HepG2 (cell line): ENCODE results near the gene INTS1. TPM values are rescaled to one million over a fixed set of nuclear protein-coding genes. Genes with fewer than 3 reads are reported as not detected.
A peak's percentile ranks its signal among the peaks of the same experiment; 100 is the strongest.

Source experiments
- ARNTL ChIP-seq: sonication (generic); formaldehyde crosslinking; IDR thresholded peaks from 2 replicates; pipeline ENCODE4 v1.4.0; 2020; ENCODE audit warnings: mild to moderate bottlenecking, missing genetic modification reagents
- BRD4 ChIP-seq: sonication (generic); formaldehyde crosslinking; IDR thresholded peaks from 2 replicates; pipeline ENCODE4 v1.4.0; 2020; ENCODE audit warnings: missing genetic modification reagents
- POLR2G ChIP-seq: fragments of 200-400 bp; formaldehyde crosslinking; IDR thresholded peaks from 2 replicates; pipeline ENCODE4 v1.6.1; 2018; ENCODE audit warnings: mild to moderate bottlenecking, low read depth, low read length, moderate library complexity
- SIN3A ChIP-seq: IDR thresholded peaks from 2 replicates; pipeline ENCODE4 v1.6.1; 2011; ENCODE audit warnings: low read depth, mild to moderate bottlenecking, control low read depth, low read length, borderline replicate concordance
- SMAD9 ChIP-seq: sonication (generic); formaldehyde crosslinking; IDR thresholded peaks from 2 replicates; pipeline ENCODE4 v1.5.1; 2020; ENCODE audit warnings: mild to moderate bottlenecking, missing genetic modification reagents
- TRIM22 ChIP-seq: fragments of 450-650 bp; IDR thresholded peaks from 2 replicates; pipeline ENCODE4 v1.6.1; 2017
- ZNF430 ChIP-seq: sonication (generic); formaldehyde crosslinking; IDR thresholded peaks from 2 replicates; pipeline ENCODE4 v1.9.0; 2021; ENCODE audit warnings: mild to moderate bottlenecking, missing genetic modification reagents
- ZNF44 ChIP-seq: sonication (generic); formaldehyde crosslinking; IDR thresholded peaks from 2 replicates; pipeline ENCODE4 v1.5.1; 2020; ENCODE audit warnings: mild to moderate bottlenecking, missing genetic modification reagents
- ZNF550 ChIP-seq: sonication (generic); formaldehyde crosslinking; IDR thresholded peaks from 2 replicates; pipeline ENCODE4 v1.4.0; 2020; ENCODE audit warnings: mild to moderate bottlenecking, missing genetic modification reagents, borderline replicate concordance
- ZNF577 ChIP-seq: sonication (generic); formaldehyde crosslinking; IDR thresholded peaks from 2 replicates; pipeline ENCODE4 v1.4.0; 2020; ENCODE audit warnings: mild to moderate bottlenecking, low read depth, missing genetic modification reagents, borderline replicate concordance
- ZNF710 ChIP-seq: sonication (generic); formaldehyde crosslinking; IDR thresholded peaks from 2 replicates; pipeline ENCODE4 v1.5.0; 2020; ENCODE audit warnings: mild to moderate bottlenecking, missing genetic modification reagents, borderline replicate concordance
- polyA plus RNA-seq, 8 experiments: library from polyadenylated mRNA; depleted of rRNA in 3 of 8; stranded (reverse) in 7 of 8; unstranded in 1 of 8; fragments of >200 nt; fragmentation: Illumina TruSeq in 4 of 8; extraction: Trizol in 4 of 8; gene quantifications; 2 replicates each; pipeline versions ENCODE4 v1.2.1 to v1.2.3, GENCODE V29; 2011 to 2016; ENCODE audit warnings: low read depth in 4 of 8, missing spikeins in 1 of 8, mixed read lengths in 1 of 8; ENCODE audit not compliant: insufficient read depth in 1 of 8
- total RNA-seq, 5 experiments: library from RNA; depleted of rRNA; stranded (reverse); fragments of >200 nt; fragmentation: Illumina TruSeq; extraction: Trizol; gene quantifications; 2 replicates each; pipeline ENCODE4 v1.2.3, GENCODE V29; 2016; ENCODE audit warnings: low read depth in 1 of 5
- TF ChIP-seq, protein P1 (sequence below): IDR thresholded peaks from 2 replicates; pipeline ENCODE4 v1.6.1; 2018; ENCODE audit warnings: missing genetic modification reagents, mild to moderate bottlenecking, missing compliant biosample characterization
- TF ChIP-seq, protein P2 (sequence below): sonication (generic); formaldehyde crosslinking; IDR thresholded peaks from 2 replicates; pipeline ENCODE4 v1.4.0; 2020; ENCODE audit warnings: missing genetic modification reagents
- TF ChIP-seq, protein P3 (sequence below): sonication (generic); formaldehyde crosslinking; IDR thresholded peaks from 2 replicates; pipeline ENCODE4 v1.4.0; 2020; ENCODE audit warnings: mild to moderate bottlenecking, missing genetic modification reagents, borderline replicate concordance
- TF ChIP-seq, protein P4 (sequence below): sonication (generic); formaldehyde crosslinking; IDR thresholded peaks from 2 replicates; pipeline ENCODE4 v1.5.1; 2020; ENCODE audit warnings: mild to moderate bottlenecking, moderate library complexity, missing genetic modification reagents

Gene INTS1
- total and polyA plus RNA-seq, 2 of the 13 experiments (the other 11 are each of a cell fraction or from before 2014, with no cell fraction given), result 13.7 to 29.0 TPM

DNA sequence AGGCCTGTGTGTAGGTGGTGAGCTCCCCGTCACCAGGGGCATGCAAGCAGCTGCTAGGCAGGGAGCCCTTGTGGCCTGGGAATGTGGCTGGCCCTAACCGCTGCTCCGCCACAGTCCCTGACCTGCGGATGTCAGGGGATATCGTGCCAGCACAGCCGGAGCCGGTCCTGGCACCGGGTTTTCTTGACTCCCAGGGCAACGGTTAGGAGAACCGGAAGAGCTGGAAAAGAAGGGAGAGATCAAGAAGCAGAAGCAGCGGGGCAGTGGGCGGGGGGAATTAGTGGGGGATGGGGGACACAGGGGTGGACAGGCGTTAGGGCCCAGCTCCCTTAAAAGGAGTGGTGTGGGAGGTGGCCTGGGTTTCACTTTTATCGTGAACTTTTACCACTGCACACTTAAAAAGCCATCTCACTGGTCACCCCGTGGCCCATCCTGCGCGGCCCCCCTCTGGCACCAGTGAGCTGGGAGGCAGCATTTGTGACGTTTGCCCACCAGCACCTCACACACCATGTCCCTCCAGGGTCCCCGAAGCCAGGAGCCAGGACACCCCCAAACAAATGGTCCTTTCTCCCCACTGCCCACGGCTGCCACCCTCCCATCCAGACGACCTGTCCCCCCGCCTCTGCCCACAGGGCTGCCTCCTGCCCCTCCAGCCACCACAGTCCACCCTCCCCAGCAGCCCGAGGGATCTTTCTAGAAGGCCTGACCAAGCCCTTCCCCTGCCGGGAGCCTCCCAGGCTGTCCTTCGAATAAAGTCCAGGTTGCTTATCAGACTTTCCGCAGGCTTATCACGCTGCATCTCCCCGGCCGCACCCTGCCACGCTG lies 43.2 kb downstream of the INTS1 start (continued):
- TF ChIP-seq, protein P1, sequence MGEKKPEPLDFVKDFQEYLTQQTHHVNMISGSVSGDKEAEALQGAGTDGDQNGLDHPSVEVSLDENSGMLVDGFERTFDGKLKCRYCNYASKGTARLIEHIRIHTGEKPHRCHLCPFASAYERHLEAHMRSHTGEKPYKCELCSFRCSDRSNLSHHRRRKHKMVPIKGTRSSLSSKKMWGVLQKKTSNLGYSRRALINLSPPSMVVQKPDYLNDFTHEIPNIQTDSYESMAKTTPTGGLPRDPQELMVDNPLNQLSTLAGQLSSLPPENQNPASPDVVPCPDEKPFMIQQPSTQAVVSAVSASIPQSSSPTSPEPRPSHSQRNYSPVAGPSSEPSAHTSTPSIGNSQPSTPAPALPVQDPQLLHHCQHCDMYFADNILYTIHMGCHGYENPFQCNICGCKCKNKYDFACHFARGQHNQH (CRISPR knock-in tag), result peak; percentile 18; the same call in 1 of the 2 replicates
- TF ChIP-seq ZNF710 (CRISPR knock-in tag) (0 out of 2 replicates have a peak, but pooled peaks have one; percentile 55), POLR2G (peak; percentile 66; the same call in 1 of the 2 replicates), ZNF44 (no peak), TRIM22 (no peak), SMAD9 (CRISPR knock-in tag) (no peak), ZNF430 (CRISPR knock-in tag) (0 out of 2 replicates have a peak, but pooled peaks have one; percentile 46), BRD4 (peak; percentile 60; the same call in 1 of the 2 replicates), ZNF577 (no peak), SIN3A (no peak), ARNTL (CRISPR knock-in tag) (0 out of 2 replicates have a peak, but pooled peaks have one; percentile 45), ZNF550 (CRISPR knock-in tag) (no peak)
- TF ChIP-seq, protein P2, sequence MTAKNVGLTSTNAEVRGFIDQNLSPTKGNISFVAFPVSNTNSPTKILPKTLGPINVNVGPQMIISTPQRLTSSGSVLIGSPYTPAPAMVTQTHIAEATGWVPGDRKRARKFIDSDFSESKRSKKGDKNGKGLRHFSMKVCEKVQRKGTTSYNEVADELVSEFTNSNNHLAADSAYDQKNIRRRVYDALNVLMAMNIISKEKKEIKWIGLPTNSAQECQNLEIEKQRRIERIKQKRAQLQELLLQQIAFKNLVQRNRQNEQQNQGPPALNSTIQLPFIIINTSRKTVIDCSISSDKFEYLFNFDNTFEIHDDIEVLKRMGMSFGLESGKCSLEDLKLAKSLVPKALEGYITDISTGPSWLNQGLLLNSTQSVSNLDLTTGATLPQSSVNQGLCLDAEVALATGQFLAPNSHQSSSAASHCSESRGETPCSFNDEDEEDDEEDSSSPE (CRISPR knock-in tag), result 0 out of 2 replicates have a peak, but pooled peaks have one; percentile 17
- TF ChIP-seq, protein P3, sequence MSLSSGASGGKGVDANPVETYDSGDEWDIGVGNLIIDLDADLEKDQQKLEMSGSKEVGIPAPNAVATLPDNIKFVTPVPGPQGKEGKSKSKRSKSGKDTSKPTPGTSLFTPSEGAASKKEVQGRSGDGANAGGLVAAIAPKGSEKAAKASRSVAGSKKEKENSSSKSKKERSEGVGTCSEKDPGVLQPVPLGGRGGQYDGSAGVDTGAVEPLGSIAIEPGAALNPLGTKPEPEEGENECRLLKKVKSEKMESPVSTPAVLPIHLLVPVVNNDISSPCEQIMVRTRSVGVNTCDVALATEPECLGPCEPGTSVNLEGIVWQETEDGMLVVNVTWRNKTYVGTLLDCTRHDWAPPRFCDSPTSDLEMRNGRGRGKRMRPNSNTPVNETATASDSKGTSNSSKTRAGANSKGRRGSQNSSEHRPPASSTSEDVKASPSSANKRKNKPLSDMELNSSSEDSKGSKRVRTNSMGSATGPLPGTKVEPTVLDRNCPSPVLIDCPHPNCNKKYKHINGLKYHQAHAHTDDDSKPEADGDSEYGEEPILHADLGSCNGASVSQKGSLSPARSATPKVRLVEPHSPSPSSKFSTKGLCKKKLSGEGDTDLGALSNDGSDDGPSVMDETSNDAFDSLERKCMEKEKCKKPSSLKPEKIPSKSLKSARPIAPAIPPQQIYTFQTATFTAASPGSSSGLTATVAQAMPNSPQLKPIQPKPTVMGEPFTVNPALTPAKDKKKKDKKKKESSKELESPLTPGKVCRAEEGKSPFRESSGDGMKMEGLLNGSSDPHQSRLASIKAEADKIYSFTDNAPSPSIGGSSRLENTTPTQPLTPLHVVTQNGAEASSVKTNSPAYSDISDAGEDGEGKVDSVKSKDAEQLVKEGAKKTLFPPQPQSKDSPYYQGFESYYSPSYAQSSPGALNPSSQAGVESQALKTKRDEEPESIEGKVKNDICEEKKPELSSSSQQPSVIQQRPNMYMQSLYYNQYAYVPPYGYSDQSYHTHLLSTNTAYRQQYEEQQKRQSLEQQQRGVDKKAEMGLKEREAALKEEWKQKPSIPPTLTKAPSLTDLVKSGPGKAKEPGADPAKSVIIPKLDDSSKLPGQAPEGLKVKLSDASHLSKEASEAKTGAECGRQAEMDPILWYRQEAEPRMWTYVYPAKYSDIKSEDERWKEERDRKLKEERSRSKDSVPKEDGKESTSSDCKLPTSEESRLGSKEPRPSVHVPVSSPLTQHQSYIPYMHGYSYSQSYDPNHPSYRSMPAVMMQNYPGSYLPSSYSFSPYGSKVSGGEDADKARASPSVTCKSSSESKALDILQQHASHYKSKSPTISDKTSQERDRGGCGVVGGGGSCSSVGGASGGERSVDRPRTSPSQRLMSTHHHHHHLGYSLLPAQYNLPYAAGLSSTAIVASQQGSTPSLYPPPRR (CRISPR knock-in tag), result peak; percentile 62; the same call in 1 of the 2 replicates
- TF ChIP-seq, protein P4, sequence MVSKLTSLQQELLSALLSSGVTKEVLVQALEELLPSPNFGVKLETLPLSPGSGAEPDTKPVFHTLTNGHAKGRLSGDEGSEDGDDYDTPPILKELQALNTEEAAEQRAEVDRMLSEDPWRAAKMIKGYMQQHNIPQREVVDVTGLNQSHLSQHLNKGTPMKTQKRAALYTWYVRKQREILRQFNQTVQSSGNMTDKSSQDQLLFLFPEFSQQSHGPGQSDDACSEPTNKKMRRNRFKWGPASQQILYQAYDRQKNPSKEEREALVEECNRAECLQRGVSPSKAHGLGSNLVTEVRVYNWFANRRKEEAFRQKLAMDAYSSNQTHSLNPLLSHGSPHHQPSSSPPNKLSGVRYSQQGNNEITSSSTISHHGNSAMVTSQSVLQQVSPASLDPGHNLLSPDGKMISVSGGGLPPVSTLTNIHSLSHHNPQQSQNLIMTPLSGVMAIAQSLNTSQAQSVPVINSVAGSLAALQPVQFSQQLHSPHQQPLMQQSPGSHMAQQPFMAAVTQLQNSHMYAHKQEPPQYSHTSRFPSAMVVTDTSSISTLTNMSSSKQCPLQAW (CRISPR knock-in tag), result 0 out of 2 replicates have a peak, but pooled peaks have one; percentile 13
